PC-3 (cell line): ENCODE data around the gene ATP13A3. TPM values are rescaled to one million over a fixed set of nuclear protein-coding genes. Genes with fewer than 3 reads are reported as not detected.

Experiments
- ATAC-seq: fragments of 200-7000 bp; cut with Tn5 transposase; 2 replicates; pipeline ENCODE4 v1.9.1; 2020; ENCODE audit warnings: mild to moderate bottlenecking, moderate library complexity
- BruUV-seq: library from RNA; stranded (reverse); fragments of 400-500 nt; replicated peaks from 2 replicates; lab custom pipeline; 2021; lab: Mats Ljungman, UMichigan
- CTCF ChIA-PET: fragments of 300-600 bp; sonication (Branson Sonifier 250); formaldehyde crosslinking; loops from one replicate; lab custom pipeline; 2022; ENCODE audit warnings: antibody characterized with exemption; lab: Charles Lee
- POLR2A ChIA-PET: fragments of 300-600 bp; sonication (Branson Sonifier 250); formaldehyde crosslinking; loops from one replicate; lab custom pipeline; 2022; ENCODE audit warnings: antibody characterized with exemption; ENCODE audit not compliant: unreplicated experiment; lab: Charles Lee
- DNase-seq: peaks from one replicate; pipeline ENCODE4 v3.0.0-alpha.2; 2015
- H2AFZ ChIP-seq: fragments of 300-600 bp; sonication (generic); 2 replicates; pipeline ENCODE4 v1.6.0; 2016; ENCODE audit warnings: antibody characterized with exemption, low read length
- H3F3A ChIP-seq: fragments of 300-600 bp; sonication (generic); one replicate; pipeline ENCODE4 v1.6.0; 2017; ENCODE audit warnings: antibody characterized with exemption, low read length, control low read depth, mild to moderate bottlenecking; ENCODE audit not compliant: unreplicated experiment
- H3K27ac ChIP-seq: fragments of 300-600 bp; sonication (generic); 2 replicates; pipeline ENCODE4 v1.5.1; 2016; ENCODE audit warnings: mild to moderate bottlenecking, low read length
- H3K27me3 ChIP-seq: fragments of 300-600 bp; sonication (generic); 2 replicates; pipeline ENCODE4 v1.6.1; 2016; ENCODE audit warnings: low read length, mixed read lengths
- H3K36me3 ChIP-seq: fragments of 300-600 bp; sonication (generic); 2 replicates; pipeline ENCODE4 v1.6.1; 2016; ENCODE audit warnings: low read depth, mixed run types, low read length, mixed read lengths
- H3K4me1 ChIP-seq: fragments of 300-600 bp; sonication (generic); 2 replicates; pipeline ENCODE4 v1.5.1; 2016; ENCODE audit warnings: low read length; ENCODE audit not compliant: insufficient read depth
- H3K4me2 ChIP-seq: fragments of 300-600 bp; sonication (generic); 2 replicates; pipeline ENCODE4 v1.6.0; 2016; ENCODE audit warnings: low read length
- H3K4me3 ChIP-seq: fragments of 300-600 bp; sonication (generic); 2 replicates; pipeline ENCODE4 v1.5.1; 2016; ENCODE audit warnings: mild to moderate bottlenecking, low read length, mixed read lengths
- H3K79me2 ChIP-seq: fragments of 300-600 bp; sonication (generic); 2 replicates; pipeline ENCODE4 v1.6.1; 2017; ENCODE audit warnings: low read length, mixed read lengths
- H3K9ac ChIP-seq: fragments of 300-600 bp; sonication (generic); 2 replicates; pipeline ENCODE4 v1.6.0; 2016; ENCODE audit warnings: mild to moderate bottlenecking, low read length
- H3K9me2 ChIP-seq: fragments of 300-600 bp; sonication (generic); replicated peaks from 2 replicates; pipeline ENCODE4 v1.6.1; 2016; ENCODE audit warnings: mixed run types, low read length, mixed read lengths
- H3K9me3 ChIP-seq: fragments of 300-600 bp; sonication (generic); 2 replicates; pipeline ENCODE4 v1.6.1; 2016; ENCODE audit warnings: low read length, mixed read lengths
- H4K20me1 ChIP-seq: fragments of 300-600 bp; sonication (generic); 2 replicates; pipeline ENCODE4 v1.6.1; 2016; ENCODE audit warnings: low read length, mixed read lengths
- EZH2 ChIP-seq: fragments of 300-600 bp; sonication (generic); IDR thresholded peaks from one replicate; pipeline ENCODE4 v1.6.1; 2017; ENCODE audit warnings: antibody characterized with exemption, mild to moderate bottlenecking, low read length; ENCODE audit not compliant: unreplicated experiment
- EZH2phosphoT487 ChIP-seq: fragments of 300-600 bp; sonication (generic); IDR thresholded peaks from 2 replicates; pipeline ENCODE4 v1.6.1; 2018; ENCODE audit warnings: mild to moderate bottlenecking, antibody characterized with exemption, low read length, borderline replicate concordance
- intact Hi-C: fragments of 100-400 bp; cut with micrococcal nuclease; formaldehyde crosslinking; loops from 2 replicates; pipeline ENCODE4 v1.9.0; 2023
- total RNA-seq: library from RNA; depleted of rRNA; stranded (reverse); fragments of >200 nt; gene quantifications from 2 replicates; pipeline ENCODE4 v1.2.3, GENCODE V29; 2014
- TF ChIP-seq, protein P1 (sequence below): fragments of 300-600 bp; sonication (generic); conservative IDR thresholded peaks from 2 replicates; pipeline ENCODE4 v1.5.1; 2017; ENCODE audit warnings: antibody characterized with exemption, low read depth, mild to moderate bottlenecking, low read length

ATP13A3 gene
- total RNA-seq, 1 experiment from 2014 or later, result 69.4 TPM

DNA sequence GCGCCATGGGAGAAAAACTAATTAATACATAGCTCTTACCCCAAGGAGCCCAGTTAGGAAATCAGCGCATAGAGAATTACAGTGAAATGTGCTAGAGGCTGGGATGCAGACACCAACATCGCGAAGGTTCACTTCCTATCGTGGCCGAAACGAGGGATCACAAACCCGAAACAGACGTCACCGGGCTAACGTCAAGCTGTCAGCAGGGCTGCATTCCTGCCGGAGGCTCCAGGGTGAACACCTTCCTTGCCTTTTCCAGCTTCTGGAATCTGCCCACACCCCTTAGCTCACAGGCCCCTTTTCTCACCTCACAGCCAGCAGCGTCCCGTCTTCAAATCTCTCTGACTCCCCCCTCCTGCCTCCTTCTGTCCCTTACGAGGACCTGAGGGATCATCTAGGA lies 100.7 kb downstream of the ATP13A3 start:
- POLR2A ChIA-PET, result no interaction called here
- ATAC-seq, result no peak

DNA sequence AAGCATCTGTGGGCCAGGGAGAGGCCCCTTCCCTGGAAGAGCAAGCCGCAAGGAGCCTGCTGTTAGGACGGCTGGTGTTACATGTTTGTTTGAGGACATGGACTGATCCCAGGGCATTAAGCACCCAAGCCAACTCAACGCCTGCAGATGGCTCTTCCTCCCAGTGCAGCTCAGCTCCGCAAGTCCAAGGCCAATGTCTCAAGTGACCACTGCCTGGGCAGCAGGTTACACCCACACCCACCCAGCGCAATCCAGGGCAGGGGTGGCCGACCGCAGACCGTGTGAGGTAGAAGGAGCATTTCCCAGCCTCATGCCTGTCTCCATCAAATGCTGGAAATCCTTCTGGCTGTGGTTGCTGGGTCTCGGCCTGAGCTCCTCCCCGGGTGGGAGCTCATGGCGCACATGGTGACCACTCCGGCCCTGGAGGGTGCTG lies 102.2 kb downstream of the ATP13A3 start:
- intact Hi-C loops, result no loop called here

More for the DNA sequence above, 100.7 kb downstream of the ATP13A3 start:
- no peak overlapping the region for H3K4me2 ChIP-seq
- DNase-seq, result no peak
- H3K9ac ChIP-seq, result no peak overlapping the region
- CTCF ChIA-PET, result no interaction called here
- H3K9me2 ChIP-seq, result no peaks in the 10 kb centered on the region
- no peak overlapping the region for H3K27ac ChIP-seq
- peaks cover 15% of the 10 kb centered on the region for H3K27me3 ChIP-seq
- intact Hi-C loops, result no loop called here
- H2AFZ ChIP-seq, result no peak overlapping the region
- no peak for TF ChIP-seq EZH2
- TF ChIP-seq, protein P1, sequence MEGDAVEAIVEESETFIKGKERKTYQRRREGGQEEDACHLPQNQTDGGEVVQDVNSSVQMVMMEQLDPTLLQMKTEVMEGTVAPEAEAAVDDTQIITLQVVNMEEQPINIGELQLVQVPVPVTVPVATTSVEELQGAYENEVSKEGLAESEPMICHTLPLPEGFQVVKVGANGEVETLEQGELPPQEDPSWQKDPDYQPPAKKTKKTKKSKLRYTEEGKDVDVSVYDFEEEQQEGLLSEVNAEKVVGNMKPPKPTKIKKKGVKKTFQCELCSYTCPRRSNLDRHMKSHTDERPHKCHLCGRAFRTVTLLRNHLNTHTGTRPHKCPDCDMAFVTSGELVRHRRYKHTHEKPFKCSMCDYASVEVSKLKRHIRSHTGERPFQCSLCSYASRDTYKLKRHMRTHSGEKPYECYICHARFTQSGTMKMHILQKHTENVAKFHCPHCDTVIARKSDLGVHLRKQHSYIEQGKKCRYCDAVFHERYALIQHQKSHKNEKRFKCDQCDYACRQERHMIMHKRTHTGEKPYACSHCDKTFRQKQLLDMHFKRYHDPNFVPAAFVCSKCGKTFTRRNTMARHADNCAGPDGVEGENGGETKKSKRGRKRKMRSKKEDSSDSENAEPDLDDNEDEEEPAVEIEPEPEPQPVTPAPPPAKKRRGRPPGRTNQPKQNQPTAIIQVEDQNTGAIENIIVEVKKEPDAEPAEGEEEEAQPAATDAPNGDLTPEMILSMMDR, result no peak
- no peak for TF ChIP-seq EZH2phosphoT487
- no TSS peak for BruUV-seq
- H3K4me1 ChIP-seq, result no peaks in the 10 kb centered on the region
- H4K20me1 ChIP-seq, result no peaks in the 10 kb centered on the region
- H3K9me3 ChIP-seq, result no peaks in the 10 kb centered on the region
- no peaks in the 10 kb centered on the region for H3F3A ChIP-seq
- no peaks in the 10 kb centered on the region for H3K79me2 ChIP-seq
- no peaks in the 10 kb centered on the region for H3K36me3 ChIP-seq
- H3K4me3 ChIP-seq, result no peak overlapping the region

DNA sequence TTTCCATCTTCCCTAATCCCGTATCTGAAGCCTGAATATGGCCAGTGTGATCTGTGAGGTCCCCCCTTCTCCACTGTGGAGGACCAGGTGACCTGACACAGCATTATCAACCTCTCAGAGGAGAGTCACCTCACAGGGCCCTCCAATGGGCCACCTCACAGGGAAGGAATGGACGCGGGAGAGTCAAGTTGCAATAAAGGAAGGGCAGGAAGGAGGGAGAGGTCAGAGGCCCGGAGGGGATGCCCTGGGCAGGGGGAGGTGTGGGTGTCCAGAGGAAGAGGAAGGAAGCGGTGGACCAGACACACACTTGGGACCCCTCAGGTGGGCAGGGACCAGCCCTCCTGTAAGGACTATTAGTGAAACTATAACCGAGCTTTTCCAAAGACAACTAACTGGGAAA lies 102.6 kb downstream of the ATP13A3 start:
- H3K9ac ChIP-seq, result no peak overlapping the region
- intact Hi-C loops, result no loop called here
- ATAC-seq (no peak), DNase-seq (no peak)
- no peaks in the 10 kb centered on the region for H3K4me1 ChIP-seq
- H3K4me3 ChIP-seq, result no peak overlapping the region
- ChIA-PET POLR2A (no interaction called here), CTCF (no interaction called here)
- no peaks in the 10 kb centered on the region for H3F3A ChIP-seq
- no peak overlapping the region for H2AFZ ChIP-seq
- BruUV-seq, result no TSS peak
- H3K79me2 ChIP-seq, result no peaks in the 10 kb centered on the region
- no peaks in the 10 kb centered on the region for H4K20me1 ChIP-seq
- H3K27ac ChIP-seq, result no peak overlapping the region
- no peak overlapping the region for H3K4me2 ChIP-seq
- no peaks in the 10 kb centered on the region for H3K9me3 ChIP-seq
- no peaks in the 10 kb centered on the region for H3K36me3 ChIP-seq
- H3K9me2 ChIP-seq, result no peaks in the 10 kb centered on the region
- no peak for TF ChIP-seq EZH2phosphoT487
- TF ChIP-seq EZH2, result no peak
- TF ChIP-seq, protein P1, result no peak
- H3K27me3 ChIP-seq, result no peaks in the 10 kb centered on the region

More for the DNA sequence above, 102.2 kb downstream of the ATP13A3 start:
- Histone ChIP-seq H3K9me2 (no peaks in the 10 kb centered on the region), H3K4me2 (no peak overlapping the region), H3K36me3 (no peaks in the 10 kb centered on the region), H4K20me1 (no peaks in the 10 kb centered on the region), H3K9me3 (no peaks in the 10 kb centered on the region), H3K4me3 (no peak overlapping the region), H3K27me3 (0 out of 2 replicates have a peak, but pooled peaks cover under 1% of the 10 kb centered on the region), H3K9ac (no peak overlapping the region), H2AFZ (no peak overlapping the region), H3K27ac (no peak overlapping the region), H3K4me1 (no peaks in the 10 kb centered on the region), H3K79me2 (no peaks in the 10 kb centered on the region), H3F3A (no peaks in the 10 kb centered on the region)
- DNase-seq, result no peak
- ChIA-PET CTCF (no interaction called here), POLR2A (no interaction called here)
- no peak for TF ChIP-seq EZH2phosphoT487
- TF ChIP-seq EZH2, result no peak
- TF ChIP-seq, protein P1, result no peak
- no TSS peak for BruUV-seq
- no peak for ATAC-seq
